Epithelial cell of proximal tubule (primary cell): Measurements from ENCODE around the gene PKD1L1. TPM values are rescaled to one million over a fixed set of nuclear protein-coding genes. Genes with fewer than 3 reads are reported as not detected.

Experiments used
- DNase-seq: peaks from one replicate; pipeline ENCODE4 v3.0.0-alpha.2; 2011; ENCODE audit warnings: low read depth
- H3K4me3 ChIP-seq: 2 replicates; pipeline ENCODE4 v1.5.1; 2011; ENCODE audit warnings: low read depth, mild to moderate bottlenecking, low read length
- CTCF ChIP-seq: conservative IDR thresholded peaks from 2 replicates; pipeline ENCODE4 v1.5.1; 2012; ENCODE audit warnings: low read depth, mild to moderate bottlenecking, low read length
- total RNA-seq: library from RNA; depleted of rRNA; stranded (reverse); fragments of >200 nt; gene quantifications from 2 replicates; pipeline ENCODE4 v1.2.3, GENCODE V29; 2015

PKD1L1 gene
- total RNA-seq, 1 donor from 2014 or later, result not detected

- no peak for DNase-seq
- no peak for TF ChIP-seq CTCF
- no peak overlapping the region for H3K4me3 ChIP-seq
Observed at GRCh38 chr7:47816647-47817046, 131.6 kb downstream of the PKD1L1 start.

- DNase-seq, result no peak
- no peak for TF ChIP-seq CTCF
- H3K4me3 ChIP-seq, result no peak overlapping the region
Observed at GRCh38 chr7:47815867-47816266, 132.4 kb downstream of the PKD1L1 start.

GRCh38 chr7:47814905-47815613 lies 133.2 kb downstream of the PKD1L1 start:
- no peak for DNase-seq
- H3K4me3 ChIP-seq, result no peak overlapping the region
- no peak for TF ChIP-seq CTCF

- no peak for TF ChIP-seq CTCF
- no peak for DNase-seq
- no peak overlapping the region for H3K4me3 ChIP-seq
Observed at GRCh38 chr7:47813620-47814260, 134.5 kb downstream of the PKD1L1 start.

GRCh38 chr7:47812429-47813136 lies 135.7 kb downstream of the PKD1L1 start:
- no peak for DNase-seq
- no peak overlapping the region for H3K4me3 ChIP-seq
- no peak for TF ChIP-seq CTCF

- no peak overlapping the region for H3K4me3 ChIP-seq
- DNase-seq, result no peak
- no peak for TF ChIP-seq CTCF
Observed at GRCh38 chr7:47811632-47812380, 136.5 kb downstream of the PKD1L1 start.
